GM12874 (cell line): ENCODE measurements around the gene PCGF5.

ENCODE experiments used
- TF ChIP-seq, protein P1 (sequence below): IDR thresholded peaks from 2 replicates; pipeline ENCODE4 v1.5.1; 2011; ENCODE audit warnings: low read depth, mild to moderate bottlenecking, control low read depth, low read length, moderate library complexity; ENCODE audit not compliant: insufficient read depth

Gene PCGF5

DNA sequence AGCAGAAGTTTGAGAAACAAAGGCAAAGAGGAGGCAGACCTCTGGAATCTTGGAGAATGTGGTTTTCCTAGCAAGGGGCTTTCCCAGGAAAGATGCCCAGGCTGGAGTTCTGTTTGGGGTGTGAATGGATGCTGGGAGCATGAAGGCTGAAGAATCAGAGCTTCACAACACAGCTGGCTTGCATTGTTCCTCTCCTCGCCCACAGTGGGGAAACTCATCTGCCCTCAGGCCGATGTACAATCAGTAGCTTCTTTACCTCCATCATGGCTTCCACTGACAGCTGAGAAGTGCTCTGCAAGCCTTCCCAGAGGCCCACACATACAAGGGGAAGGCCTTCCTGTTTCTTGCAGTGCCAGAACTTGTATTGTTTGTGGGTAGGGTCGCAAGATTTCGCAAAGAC is 98.9 kb downstream of the PCGF5 start:
- TF ChIP-seq, protein P1, sequence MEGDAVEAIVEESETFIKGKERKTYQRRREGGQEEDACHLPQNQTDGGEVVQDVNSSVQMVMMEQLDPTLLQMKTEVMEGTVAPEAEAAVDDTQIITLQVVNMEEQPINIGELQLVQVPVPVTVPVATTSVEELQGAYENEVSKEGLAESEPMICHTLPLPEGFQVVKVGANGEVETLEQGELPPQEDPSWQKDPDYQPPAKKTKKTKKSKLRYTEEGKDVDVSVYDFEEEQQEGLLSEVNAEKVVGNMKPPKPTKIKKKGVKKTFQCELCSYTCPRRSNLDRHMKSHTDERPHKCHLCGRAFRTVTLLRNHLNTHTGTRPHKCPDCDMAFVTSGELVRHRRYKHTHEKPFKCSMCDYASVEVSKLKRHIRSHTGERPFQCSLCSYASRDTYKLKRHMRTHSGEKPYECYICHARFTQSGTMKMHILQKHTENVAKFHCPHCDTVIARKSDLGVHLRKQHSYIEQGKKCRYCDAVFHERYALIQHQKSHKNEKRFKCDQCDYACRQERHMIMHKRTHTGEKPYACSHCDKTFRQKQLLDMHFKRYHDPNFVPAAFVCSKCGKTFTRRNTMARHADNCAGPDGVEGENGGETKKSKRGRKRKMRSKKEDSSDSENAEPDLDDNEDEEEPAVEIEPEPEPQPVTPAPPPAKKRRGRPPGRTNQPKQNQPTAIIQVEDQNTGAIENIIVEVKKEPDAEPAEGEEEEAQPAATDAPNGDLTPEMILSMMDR = no peak

DNA sequence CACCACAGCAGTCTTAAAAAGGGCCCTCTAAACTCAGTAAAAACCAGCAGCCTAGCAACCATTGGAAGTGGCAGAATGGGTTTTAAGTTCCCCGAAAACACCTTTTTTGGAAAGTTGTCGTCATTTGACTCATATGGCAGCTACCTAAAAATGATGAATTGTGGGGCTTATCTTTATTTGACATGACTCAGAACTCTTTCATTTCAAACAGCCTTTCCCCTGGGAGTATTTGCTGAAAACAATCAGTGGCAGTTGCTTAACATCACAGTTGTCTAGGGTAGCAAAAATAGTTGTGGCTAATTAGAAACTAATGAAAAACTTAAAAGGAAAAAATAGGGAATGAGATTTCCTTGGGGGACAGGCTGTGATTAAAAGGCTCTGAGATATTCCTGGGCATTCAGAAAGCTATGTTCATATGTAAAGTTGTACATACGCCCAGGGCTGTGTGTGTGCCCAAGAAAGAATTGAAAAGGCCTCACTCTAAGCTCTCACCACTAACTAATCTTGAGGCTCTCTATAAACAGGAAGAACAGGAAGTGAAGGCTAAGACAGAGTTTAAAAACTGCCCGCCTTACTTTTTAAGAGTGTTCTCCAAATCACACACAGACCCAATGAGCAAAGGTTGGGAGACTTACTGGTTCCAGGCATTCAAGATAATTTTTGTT is 108.0 kb downstream of the PCGF5 start:
- TF ChIP-seq, protein P1 = no peak
